ENCODE measurements around the gene SLC41A2.
"Not testable (repeated sequence)": the region's sequence is repeated elsewhere in the genome, so short reads cannot be mapped to it uniquely, and the experiment has no call there.

Gene SLC41A2

DNA sequence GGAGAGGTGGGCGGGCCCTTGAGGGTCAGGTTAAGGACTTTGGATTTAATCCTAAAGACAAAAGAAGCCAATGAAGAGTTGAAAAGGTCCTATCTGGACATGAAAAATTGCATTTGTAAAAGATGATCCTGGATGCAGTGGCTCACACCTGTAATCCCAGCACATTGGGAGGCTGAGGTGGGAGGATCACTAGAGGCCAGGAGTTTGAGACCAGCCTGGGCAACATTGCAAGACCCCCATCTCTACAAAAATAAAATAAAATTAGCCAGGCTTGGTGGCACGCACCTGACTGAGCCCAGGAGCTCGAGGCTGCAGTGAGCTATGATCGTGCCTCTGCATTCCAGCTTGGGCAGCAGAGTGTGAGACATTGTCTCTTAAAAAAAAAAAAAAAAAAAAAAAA, 2.4 kb upstream of the SLC41A2 start:
- DNase-seq, result no peak

DNA sequence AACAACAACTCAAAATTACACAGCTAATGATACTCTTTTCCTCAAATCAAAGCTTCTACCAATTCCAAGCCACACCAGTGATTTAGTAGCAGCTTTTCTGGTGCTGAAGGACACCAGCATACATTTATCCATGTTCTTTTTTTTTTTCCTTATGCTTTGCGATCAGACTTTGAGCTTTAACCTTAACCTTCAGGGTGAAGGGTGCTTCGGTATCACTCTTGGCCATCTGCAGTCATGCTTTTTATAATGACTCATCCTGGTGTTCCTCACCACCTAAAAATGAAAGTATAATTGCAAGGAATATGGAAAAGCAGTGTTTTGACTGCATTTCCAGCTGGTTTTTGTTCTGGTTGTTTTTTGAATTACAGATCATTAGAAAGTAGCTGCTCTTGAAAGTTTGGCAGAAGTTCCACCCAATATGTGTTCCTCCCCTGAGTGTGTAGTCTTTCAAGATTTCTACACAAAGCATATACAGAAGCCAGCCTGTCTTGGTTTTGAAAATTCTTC, 1.3 kb upstream of the SLC41A2 start:
- DNase-seq, result no peak

GRCh38 chr12:104958805-104959334, 780 bp upstream of the SLC41A2 start:
- DNase-seq, result peak; percentile 81

- no peak for DNase-seq
Measured at GRCh38 chr12:104957719-104958000, 430 bp downstream of the SLC41A2 start.

- peak; percentile 50 for DNase-seq
Measured at GRCh38 chr12:104956870-104957718, 996 bp downstream of the SLC41A2 start.

- DNase-seq, result peak; percentile 82
Measured at GRCh38 chr12:104955703-104956102, 2.4 kb downstream of the SLC41A2 start.

- no peak for DNase-seq
Measured at GRCh38 chr12:104953323-104953722, 4.8 kb downstream of the SLC41A2 start.

DNA sequence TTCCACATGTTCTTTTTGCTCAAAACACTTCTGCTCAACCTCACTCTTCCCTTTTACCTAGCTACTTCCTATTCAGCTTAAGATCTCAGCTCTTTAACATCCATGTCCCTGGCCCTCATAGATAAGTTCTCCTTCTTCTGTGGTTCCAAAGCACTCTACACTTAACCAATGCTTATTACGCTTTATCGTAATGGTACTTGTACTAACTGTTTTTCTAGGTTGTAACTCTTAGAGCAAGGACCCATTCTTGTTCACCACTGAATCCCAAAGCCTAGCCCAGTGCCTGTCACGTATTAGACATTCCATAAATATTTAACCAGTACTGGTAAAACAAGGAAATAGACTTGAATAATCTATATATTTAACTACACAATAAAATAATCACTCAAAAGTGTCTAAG, 5.3 kb downstream of the SLC41A2 start:
- peak; percentile 71 for DNase-seq

- no peak for DNase-seq
Measured at GRCh38 chr12:104951759-104952509, 6.2 kb downstream of the SLC41A2 start.

- not testable (repeated sequence) for DNase-seq
Measured at GRCh38 chr12:104948716-104949115, 9.4 kb downstream of the SLC41A2 start.

DNA sequence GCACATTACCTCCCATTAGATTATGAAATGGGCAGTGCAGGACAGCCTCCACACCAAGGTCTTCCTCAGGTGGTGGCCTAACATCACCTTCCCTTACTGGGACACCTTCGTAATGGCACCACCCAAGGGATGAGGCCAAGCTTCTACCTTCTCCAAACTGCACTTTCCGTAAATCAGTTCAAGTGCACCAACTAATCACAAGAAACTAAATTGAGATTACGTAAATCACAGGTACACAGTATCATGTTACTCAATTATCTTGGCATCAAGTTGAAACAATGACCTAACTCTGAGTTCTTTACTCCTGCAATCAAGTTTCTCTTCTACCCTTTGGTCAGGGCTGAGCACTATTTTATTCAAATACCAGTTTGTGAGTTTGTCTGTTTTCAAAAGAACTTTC, 13.8 kb downstream of the SLC41A2 start:
- DNase-seq, result no peak

- not testable (repeated sequence) for DNase-seq
Measured at GRCh38 chr12:104943401-104943800, 14.7 kb downstream of the SLC41A2 start.

DNA sequence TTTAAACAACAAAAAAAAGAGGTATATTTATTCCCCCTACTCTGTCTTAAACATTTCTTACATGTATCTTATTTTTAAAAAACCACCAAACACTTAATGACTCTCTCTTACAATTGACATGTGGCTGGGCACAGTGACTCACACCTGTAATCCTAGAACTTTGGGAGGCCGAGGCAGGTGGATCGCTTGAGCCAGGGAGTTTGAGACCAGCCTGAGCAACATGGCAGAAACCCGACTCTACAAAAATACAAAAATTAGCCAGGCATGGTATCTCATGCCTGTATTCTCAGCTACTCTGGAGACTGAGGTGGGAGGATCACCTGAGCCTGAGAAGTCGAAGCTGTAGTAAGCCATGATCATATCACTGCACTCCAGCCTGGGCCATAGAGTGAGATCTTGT, 16.0 kb downstream of the SLC41A2 start:
- no peak for DNase-seq

- no peak for DNase-seq
Measured at GRCh38 chr12:104941454-104941853, 16.6 kb downstream of the SLC41A2 start.

DNA sequence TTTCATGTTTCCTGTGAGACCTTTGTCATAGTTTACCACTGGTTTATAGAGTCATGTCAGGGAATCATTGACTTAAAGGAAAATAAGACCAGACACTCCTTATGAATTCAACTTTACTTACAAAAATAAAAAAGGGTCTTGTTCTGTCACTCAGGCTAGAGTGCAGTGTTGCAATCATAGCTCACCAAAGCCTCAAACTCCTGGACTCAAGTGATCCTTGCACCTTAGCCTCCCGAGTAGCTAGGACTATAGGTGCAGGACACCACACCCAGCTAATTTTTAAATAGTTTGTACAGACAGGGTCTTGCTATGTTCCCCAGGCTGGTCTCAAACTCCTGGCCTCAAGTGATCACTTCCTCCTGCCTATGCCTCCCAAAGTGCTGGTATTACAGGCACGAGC, 19.0 kb downstream of the SLC41A2 start:
- DNase-seq, result no peak

- DNase-seq, result no peak
Measured at GRCh38 chr12:104938371-104938770, 19.7 kb downstream of the SLC41A2 start.

DNA sequence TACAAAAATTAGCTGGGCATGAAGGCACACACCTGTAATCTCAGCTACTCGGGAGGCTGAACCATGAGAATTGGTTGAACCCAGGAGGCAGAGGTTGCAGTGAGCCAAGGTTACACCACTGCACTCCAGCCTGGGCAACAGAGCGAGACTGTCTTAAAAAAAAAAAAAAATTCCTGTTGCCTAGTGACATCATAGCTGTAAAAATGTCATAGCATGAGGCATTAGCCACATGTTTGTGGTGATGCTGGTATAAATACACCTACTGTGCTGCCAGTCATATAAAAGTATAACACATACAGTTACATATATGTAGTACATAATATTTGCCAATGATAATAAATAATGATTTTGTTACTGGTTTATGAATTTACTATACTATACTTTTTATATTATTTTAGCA, 22.2 kb downstream of the SLC41A2 start:
- no peak for DNase-seq

GRCh38 chr12:104933778-104934177, 24.3 kb downstream of the SLC41A2 start:
- DNase-seq, result no peak

DNA sequence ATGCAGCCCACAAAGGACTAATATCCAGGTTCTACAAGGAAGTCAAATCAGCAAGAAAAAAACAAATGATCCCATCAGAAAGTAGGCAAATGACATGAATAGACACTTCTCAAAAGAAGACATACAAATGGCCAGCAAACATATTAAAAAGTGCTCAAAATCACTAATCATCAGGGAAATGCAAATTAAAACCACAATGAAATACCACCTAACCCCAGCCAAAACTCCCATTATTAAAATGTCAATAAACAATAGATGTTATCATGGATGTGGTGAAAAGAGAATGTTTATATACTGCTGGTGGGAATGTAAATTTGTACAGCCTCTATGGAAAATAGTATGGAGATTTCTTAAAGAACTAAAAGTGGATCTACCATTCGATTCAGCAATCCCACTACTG, 25.0 kb downstream of the SLC41A2 start:
- DNase-seq, result no peak

DNA sequence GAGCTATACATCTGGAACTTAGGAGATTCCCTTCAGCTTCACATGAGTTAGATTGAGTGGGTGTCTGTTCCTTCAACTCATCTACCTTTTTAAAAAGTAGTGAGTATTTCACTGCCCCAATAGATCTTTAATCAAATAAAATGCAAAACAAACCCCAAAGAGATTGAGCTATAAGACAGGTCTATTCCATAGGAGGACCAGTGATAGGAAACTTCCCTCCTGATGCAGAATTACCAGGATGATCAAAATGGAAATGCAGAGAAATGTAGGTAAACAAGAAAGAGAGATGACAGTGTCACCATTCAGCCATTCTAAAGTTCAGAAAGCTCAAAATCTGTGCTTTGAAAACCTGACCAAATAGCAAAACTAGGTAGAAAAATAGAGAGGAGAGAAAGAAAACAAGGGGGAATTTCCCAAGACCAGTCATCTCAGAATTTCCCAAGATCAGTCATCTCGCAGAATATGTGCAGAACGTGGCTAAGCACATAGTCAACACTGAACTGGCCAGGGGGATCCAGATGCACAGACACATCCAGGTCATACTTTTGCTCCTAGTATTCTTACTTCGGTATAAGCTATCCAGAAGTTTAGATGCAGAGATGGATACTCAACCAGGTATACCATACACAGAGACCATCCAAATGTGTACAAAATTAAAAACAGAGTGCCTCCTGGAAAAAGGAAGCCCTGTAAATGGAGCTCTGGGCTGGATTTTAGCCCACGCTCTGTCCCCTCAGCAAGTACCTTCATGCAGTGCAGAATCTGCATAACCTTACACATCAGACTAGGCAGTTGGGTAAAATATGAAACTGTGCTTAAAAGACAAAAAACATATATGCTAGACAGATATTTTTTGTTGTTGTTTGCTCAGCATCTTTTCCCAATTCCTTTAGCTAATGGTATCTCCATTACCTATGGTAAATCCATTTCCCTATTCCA, 27.4 kb downstream of the SLC41A2 start:
- no peak for DNase-seq

GRCh38 chr12:104929977-104930376, 28.1 kb downstream of the SLC41A2 start:
- DNase-seq, result no peak

DNA sequence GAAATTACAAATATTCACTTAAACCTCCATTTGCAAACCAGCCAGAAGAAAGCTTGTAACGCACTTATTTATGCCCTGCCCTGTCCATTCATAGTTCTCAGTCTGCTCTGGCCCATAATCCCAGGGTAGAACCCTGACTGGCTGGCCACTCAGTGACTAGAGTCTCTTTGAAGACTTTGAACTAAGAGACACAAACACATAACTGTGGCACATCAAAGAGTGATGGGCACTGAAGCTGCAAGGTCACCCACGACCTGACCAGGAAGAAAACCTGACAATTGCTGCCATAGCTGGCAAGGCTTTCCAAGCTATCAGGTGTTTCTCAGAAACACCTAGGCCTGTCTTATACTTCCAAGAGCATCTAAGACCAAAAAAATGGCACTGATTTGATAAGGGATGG, 28.7 kb downstream of the SLC41A2 start:
- DNase-seq, result no peak

Data from DMS79 treated with DMSO at 0.1 percent for 48 hours (cell line).